NCI-H82 (cell line): ENCODE measurements around the gene GNG7.
"Not testable (repeated sequence)": the region's sequence is repeated elsewhere in the genome, so short reads cannot be mapped to it uniquely, and the experiment has no call there.

ENCODE experiments used
- DNase-seq: peaks from one replicate; lab custom pipeline; 2025; lab: John Stamatoyannopoulos, UW

Gene GNG7

GRCh38 chr19:2675892-2676291, 26.6 kb downstream of the GNG7 start:
- DNase-seq: no peak

DNA sequence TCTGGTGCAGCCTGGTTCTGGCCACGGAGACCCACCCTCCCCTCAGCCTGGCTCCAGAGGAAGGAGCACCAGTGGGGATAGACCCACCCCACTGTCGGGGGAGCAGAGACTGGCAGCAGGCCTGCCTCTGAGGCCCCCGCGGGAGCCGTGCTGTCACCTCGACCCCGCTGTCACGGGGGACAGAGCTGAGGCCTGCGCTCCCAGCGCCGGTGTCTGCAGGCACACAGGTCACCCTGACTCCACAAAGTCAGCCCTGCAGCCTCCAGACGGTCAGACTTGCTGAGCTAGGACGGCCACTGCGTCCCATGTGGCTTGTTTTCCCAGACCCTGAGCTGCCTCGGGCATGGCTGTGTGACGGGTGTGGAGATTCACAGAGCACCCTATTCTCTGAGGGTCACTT, 32.3 kb downstream of the GNG7 start:
- DNase-seq: no peak

DNA sequence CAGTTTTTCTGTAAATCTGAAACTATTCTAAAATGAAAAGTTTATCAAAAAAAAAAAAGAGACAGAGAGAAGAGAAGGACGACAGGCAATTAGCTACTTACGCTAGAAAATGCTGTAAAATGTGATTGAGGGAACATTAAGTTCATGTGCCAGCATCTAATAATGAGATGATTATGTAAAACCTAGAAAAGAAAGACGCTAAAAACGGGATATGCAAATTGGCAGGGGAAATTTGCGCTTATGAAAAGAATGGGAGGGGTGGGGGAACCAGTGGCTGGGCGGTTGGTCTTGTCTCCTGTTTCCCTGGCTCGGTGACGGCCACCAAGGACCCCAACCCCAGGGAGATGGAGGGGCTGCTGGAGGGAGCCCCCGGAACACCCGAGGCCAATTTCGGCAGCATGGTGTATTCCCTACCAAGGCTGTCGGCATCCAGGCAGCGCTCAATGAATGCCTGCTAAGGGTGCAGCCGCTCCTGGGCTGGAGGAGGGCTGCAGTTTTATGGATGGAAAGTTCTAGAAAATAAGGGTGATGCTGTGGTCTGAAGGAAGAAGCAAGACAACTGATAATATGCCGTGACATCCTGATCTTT, 34.2 kb downstream of the GNG7 start:
- DNase-seq: no peak

DNA sequence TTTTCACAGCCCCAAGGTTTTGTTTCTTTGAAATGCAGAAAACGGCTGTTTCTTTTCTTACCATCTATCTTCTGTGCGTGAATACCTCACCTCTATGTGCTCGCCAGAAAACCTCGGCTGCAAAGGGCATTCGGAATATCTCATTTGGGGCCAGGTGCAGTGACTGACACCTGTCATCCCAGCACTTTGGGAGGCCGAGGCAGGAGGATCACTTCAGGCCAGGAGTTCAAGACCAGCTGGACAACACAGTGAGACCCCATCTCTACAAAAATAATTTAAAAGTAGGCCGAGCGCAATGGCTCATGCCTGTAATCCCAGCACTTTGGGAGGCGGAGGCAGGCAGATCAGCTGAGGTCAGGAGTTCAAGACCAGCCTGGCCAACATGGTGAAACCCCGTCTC, 35.1 kb downstream of the GNG7 start:
- DNase-seq: not testable (repeated sequence)

DNA sequence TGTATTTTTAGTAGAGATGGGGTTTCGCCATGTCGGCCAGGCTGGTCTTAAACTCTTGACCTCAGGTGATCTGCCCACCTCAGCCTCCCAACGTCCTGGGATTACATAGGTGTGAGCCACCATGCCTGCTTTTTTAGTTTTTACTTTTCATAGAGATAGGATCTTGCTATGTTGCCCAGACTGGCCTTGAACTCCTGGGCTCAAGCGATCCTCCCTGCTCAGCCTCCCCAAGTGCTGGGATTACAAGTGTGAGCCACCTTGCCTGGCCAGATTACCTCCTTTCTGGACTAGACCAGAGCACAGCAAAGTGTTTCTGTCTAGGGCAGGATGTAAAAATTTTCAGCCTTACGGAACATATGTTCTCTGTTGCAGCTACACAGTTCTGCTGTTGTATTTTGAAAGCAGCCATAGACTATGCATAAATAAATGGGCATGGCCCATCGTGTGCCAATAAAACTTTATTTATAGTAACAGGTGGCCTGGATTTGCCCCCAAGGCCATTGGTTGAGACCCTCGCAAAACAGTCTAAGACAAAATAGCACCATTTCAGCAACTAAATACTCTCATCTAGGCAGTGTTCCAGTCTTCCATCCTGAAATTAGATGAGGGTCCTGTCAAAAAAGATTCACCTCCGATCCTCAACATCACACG, 36.0 kb downstream of the GNG7 start:
- no peak for DNase-seq

- no peak for DNase-seq
Observed at GRCh38 chr19:2665103-2665502, 37.4 kb downstream of the GNG7 start.

DNA sequence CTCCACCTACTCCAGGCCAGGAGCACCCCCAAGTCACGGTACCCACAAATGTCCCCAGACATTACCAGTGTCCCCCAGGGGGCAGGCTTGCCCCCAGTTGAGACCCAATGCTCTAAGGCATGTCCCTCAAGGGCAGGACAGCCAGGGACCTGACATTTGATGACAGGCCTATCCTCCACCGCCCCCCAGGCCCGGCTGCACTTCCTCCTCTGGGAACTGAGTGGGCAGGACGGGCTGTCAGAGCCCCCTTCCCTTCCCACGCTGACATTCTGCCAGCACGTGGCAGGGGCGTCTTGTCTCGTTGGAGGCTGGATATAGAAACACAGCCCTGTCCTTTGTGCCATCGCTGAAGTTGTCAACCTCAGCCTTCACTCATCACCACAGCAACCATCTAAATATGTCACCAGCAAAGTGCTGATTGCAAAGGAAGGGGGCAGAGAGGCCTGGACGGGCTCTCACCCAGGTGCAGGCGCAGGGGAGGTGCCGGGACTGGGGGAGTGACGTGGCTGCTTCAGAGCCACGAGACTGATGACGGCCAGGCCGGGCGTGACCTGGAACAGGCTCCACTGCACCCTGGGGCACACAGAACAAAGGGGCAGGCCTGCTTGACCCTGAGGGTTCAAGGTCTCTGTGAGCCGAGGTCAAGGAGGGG, 38.4 kb downstream of the GNG7 start:
- no peak for DNase-seq

GRCh38 chr19:2661615-2662014, 40.9 kb downstream of the GNG7 start:
- DNase-seq: no peak

DNA sequence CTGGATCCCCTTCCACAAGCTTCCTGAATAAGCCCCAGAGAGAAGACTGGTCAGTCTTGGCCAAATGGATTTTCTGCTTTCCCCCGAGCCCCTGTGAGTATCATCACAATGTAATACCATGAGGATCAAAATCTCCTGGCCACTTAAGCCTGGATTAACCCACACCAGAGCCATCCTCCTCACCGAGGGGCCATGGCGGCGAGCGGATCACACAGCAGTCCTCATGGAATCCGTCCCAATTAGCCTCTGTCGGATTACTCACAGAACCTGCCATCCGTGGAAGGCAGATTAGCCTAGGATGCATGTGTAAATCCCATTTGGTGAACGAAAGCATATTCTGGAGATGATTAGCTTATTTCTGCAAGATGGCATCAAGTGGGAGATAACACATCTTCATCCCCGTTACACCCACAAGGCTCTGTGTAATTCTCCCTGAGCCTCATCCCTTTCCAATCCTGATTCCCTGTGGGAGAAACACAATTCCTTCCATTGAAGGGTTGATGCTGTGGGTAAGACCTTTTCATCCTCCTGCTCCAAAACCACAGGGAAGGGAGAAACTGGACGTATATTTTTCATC, 42.5 kb downstream of the GNG7 start:
- DNase-seq: peak; percentile 94

GRCh38 chr19:2656533-2656932, 46.0 kb downstream of the GNG7 start:
- no peak for DNase-seq

DNA sequence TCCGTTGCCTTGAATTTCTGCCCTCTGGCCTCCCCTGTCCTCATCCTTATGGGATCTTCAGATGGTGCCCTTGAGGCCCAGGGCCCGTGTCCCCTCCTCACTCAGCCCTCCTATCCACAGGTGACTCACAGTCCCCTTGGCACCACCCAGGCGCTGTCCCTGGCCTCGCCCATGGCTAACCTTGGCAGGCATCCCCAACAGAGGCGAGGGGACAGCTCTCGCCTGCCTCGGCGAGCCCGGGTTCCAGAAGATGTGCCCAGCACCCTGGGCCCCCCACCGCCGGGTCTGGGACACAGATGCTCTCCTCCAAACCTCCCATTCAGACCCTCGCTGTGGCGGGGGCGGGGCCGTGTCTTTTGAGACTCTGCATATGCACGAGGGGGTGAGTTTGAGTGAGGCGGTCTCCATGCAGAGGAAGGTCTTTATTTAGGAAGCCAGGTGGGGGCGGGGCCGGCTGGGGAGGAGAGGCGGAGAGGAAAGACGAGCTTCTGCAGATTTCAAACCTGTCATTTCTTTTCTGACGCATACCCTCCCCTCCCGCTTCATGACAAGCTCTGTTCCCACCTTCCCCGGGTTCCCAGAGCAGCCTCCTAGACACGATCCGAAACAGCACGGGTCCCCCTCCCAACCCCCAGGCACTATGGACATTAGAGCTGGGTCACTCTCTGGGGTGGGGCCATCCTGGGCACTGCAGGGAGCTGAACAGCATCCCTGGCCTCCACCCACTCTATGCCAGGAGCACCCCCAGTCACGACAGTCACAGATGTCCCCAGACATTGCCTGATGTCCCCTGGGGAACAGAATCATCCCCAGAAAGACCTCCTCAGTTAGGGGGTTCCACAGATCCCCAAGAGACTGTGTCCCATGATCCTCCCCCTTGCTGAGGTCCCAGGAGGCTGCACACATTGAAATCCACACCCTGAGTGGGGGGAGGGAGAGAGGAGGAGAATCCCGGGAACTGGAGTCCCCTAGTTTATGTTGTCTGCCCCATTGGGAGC, 48.5 kb downstream of the GNG7 start:
- no peak for DNase-seq

- DNase-seq: no peak
Observed at GRCh38 chr19:2653218-2653617, 49.3 kb downstream of the GNG7 start.

DNA sequence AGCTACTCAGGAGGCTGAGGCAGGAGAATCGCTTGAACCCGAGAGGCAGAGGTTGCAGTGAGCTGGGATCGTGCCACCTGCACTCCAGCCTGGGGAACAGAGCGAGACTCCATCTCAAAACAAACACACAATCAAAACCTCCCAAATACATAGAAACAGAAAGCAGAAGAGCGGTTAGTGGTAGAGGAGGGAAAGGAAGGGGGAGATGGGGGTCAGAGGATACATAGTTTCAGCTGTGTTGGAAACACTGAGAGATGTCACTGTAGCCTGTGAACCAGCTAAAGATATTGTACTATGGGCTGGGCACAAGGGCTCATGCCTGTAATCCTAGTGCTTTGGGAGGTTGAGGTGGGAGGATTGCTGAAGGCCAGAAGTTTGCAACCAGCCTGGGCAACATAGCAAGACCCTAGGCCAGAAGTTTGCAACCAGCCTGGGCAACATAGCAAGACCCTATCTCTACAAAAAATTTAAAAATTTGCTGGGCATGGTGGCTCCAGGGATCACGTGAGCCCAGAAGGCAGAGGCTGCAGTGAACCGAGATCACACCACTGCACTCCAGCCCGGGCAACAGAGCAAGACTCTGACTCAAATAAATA, 49.9 kb downstream of the GNG7 start:
- no peak for DNase-seq

DNA sequence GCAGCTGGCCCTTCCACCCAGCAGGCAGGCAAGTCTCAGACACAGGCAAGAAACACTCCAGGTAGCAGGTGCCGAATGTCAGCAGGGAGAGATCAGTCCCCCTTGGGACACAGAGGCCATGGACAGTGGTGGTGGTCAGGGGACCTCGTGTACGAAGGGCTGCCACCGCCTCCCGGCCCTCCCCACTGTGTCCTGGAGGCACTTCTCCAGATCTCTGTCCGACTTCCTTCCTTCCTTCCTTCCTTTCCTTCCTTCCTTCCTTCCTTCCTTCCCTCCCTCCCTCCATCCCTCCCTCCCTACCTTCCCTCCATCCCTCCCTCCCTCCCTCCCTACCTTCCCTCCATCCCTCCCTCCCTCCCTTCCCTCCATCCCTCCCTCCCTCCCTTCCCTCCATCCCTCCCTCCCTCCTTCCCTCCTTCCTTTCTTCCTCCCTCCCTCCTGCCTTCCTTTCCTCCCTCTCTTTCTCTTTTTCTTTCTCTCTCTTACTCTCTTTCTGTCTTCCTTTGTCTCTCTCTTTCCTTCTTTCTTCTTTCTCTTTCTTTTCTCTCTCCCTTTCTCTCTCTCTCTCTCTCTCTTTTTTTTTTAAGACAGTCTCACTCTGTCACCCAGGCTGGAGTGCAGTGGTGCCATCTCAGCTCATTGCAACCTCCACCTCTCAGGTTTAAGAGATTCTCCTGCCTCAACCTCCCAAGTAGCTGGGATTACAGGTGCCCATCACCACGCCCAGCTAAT, 51.3 kb downstream of the GNG7 start:
- not testable (repeated sequence) for DNase-seq

- peak; percentile 17 for DNase-seq
Observed at GRCh38 chr19:2650515-2650914, 52.0 kb downstream of the GNG7 start.

- peak; percentile 82 for DNase-seq
Observed at GRCh38 chr19:2648528-2648937, 54.0 kb downstream of the GNG7 start.

GRCh38 chr19:2648099-2648498, 54.4 kb downstream of the GNG7 start:
- DNase-seq: no peak

- no peak for DNase-seq
Observed at GRCh38 chr19:2646866-2647535, 55.5 kb downstream of the GNG7 start.

GRCh38 chr19:2645826-2646225, 56.7 kb downstream of the GNG7 start:
- no peak for DNase-seq

GRCh38 chr19:2643123-2643737, 59.3 kb downstream of the GNG7 start:
- DNase-seq: not testable (repeated sequence)
